Endothelial cell of umbilical vein (primary cell): ENCODE measurements around the gene CPZ. TPM values are rescaled to one million over a fixed set of nuclear protein-coding genes. Genes with fewer than 3 reads are reported as not detected.

Experiments used
- BruUV-seq: library from RNA; stranded (reverse); fragments of 400-500 nt; replicated peaks from 2 replicates; lab custom pipeline; 2021; lab: Mats Ljungman, UMichigan
- CTCF ChIA-PET: fragments of 300-600, 350-600 bp; sonication (Branson Sonifier 250); formaldehyde crosslinking; loops from one replicate; lab custom pipeline; 2021; ENCODE audit warnings: antibody characterized with exemption, inconsistent platforms; lab: Charles Lee
- POLR2A ChIA-PET: fragments of 300-600, 350-600 bp; sonication (Branson Sonifier 250); formaldehyde crosslinking; loops from one replicate; lab custom pipeline; 2021; ENCODE audit warnings: antibody characterized with exemption, inconsistent platforms; lab: Charles Lee
- DNase-seq: peaks from one replicate; pipeline ENCODE4 v3.0.0-alpha.2; 2011; ENCODE audit warnings: low read depth, low spot score
- FAIRE-seq: peaks from 2 replicates; lab custom pipeline; 2011; peaks lifted over from hg19 to GRCh38; lab: Jason Lieb, UNC
- H2AFZ ChIP-seq: 2 replicates; pipeline ENCODE4 v1.6.0; 2012; ENCODE audit warnings: low read depth, low read length, control low read depth, inconsistent platforms
- H3K27ac ChIP-seq: 2 replicates; pipeline ENCODE4 v1.5.1; 2011; ENCODE audit warnings: low read depth, mild to moderate bottlenecking, control low read depth, low read length, moderate library complexity; ENCODE audit not compliant: insufficient read depth
- H3K27me3 ChIP-seq, 2 experiments: 2 replicates each; pipeline versions ENCODE4 v1.6.0 to v1.6.1; 2011; ENCODE audit warnings: low read length in 2 of 2, mixed read lengths in 1 of 2; ENCODE audit not compliant: control insufficient read depth in 2 of 2, insufficient read depth in 2 of 2
- H3K36me3 ChIP-seq, 2 experiments: 2 replicates in 1 of 2; 3 replicates in 1 of 2; pipeline ENCODE4 v1.5.1; 2011; ENCODE audit warnings: low read length in 2 of 2, mild to moderate bottlenecking in 1 of 2, moderate library complexity in 1 of 2; ENCODE audit not compliant: control insufficient read depth in 2 of 2, insufficient read depth in 2 of 2; ENCODE audit errors: extremely low read depth in 1 of 2
- H3K4me1 ChIP-seq: 3 replicates; pipeline ENCODE4 v1.5.1; 2011; ENCODE audit warnings: mild to moderate bottlenecking, low read length; ENCODE audit not compliant: control insufficient read depth, insufficient read depth; ENCODE audit errors: extremely low read depth
- H3K4me2 ChIP-seq: 2 replicates; pipeline ENCODE4 v1.6.1; 2011; ENCODE audit warnings: low read length, control low read depth, mixed read lengths; ENCODE audit not compliant: insufficient read depth
- H3K4me3 ChIP-seq, 3 experiments: fragments of 200-600 bp in 1 of 3; sonication (generic), shearing (Covaris generic) in 1 of 3; replicated peaks in 1 of 3; 2 replicates each; pipeline ENCODE4 v1.5.1; 2011 to 2016; ENCODE audit warnings: control low read depth in 3 of 3, low read length in 3 of 3, mild to moderate bottlenecking in 2 of 3, inconsistent platforms in 1 of 3, low read depth in 1 of 3, moderate library complexity in 1 of 3; ENCODE audit not compliant: insufficient read depth in 1 of 3
- H3K79me2 ChIP-seq: 2 replicates; pipeline ENCODE4 v1.6.0; 2012; ENCODE audit warnings: low read length, inconsistent platforms; ENCODE audit not compliant: control insufficient read depth, insufficient read depth
- H3K9ac ChIP-seq: replicated peaks from 2 replicates; pipeline ENCODE3; 2011; ENCODE audit warnings: low read length, control low read depth; ENCODE audit not compliant: insufficient read depth; ENCODE audit errors: extremely low read depth
- H3K9me1 ChIP-seq: replicated peaks from 3 replicates; pipeline ENCODE4 v1.6.0; 2011; ENCODE audit warnings: mild to moderate bottlenecking, low read length; ENCODE audit not compliant: control insufficient read depth, insufficient read depth; ENCODE audit errors: extremely low read depth
- H3K9me3 ChIP-seq: replicated peaks from 2 replicates; pipeline ENCODE4 v1.5.1; 2012; ENCODE audit warnings: low read length, inconsistent platforms; ENCODE audit not compliant: control insufficient read depth, insufficient read depth
- H4K20me1 ChIP-seq: replicated peaks from 2 replicates; pipeline ENCODE3; 2011; ENCODE audit warnings: mild to moderate bottlenecking, low read length; ENCODE audit not compliant: control insufficient read depth, insufficient read depth; ENCODE audit errors: extremely low read depth
- CTCF ChIP-seq, 2 donors: IDR thresholded peaks; 1 replicate in 1 of 2; 2 replicates in 1 of 2; pipeline ENCODE4 v1.5.1; 2011; ENCODE audit warnings: low read length in 2 of 2, mild to moderate bottlenecking in 2 of 2, moderate library complexity in 2 of 2, control low read depth in 1 of 2, inconsistent platforms in 1 of 2, low read depth in 1 of 2; ENCODE audit not compliant: insufficient read depth in 1 of 2; ENCODE audit errors: extremely low read depth in 1 of 2
- EZH2 ChIP-seq: IDR thresholded peaks from 2 replicates; pipeline ENCODE4 v1.6.1; 2012; ENCODE audit warnings: borderline replicate concordance, low read depth, mild to moderate bottlenecking, moderate library complexity, low read length, inconsistent platforms; ENCODE audit not compliant: severe bottlenecking
- FOS ChIP-seq: IDR thresholded peaks from 2 replicates; pipeline ENCODE4 v1.6.1; 2011; ENCODE audit warnings: mild to moderate bottlenecking, low read length, moderate library complexity, borderline replicate concordance; ENCODE audit not compliant: insufficient read depth
- GATA2 ChIP-seq: IDR thresholded peaks from 2 replicates; pipeline ENCODE4 v1.7.0; 2011; ENCODE audit warnings: low read depth, mild to moderate bottlenecking, moderate library complexity, mixed read lengths, low read length; ENCODE audit not compliant: insufficient read length, insufficient read depth
- JUN ChIP-seq: IDR thresholded peaks from 2 replicates; pipeline ENCODE4 v1.6.1; 2011; ENCODE audit warnings: borderline replicate concordance, low read depth; ENCODE audit not compliant: insufficient read length, insufficient read depth
- MAX ChIP-seq: IDR thresholded peaks from 2 replicates; pipeline ENCODE4 v1.6.1; 2011; ENCODE audit not compliant: insufficient read depth, insufficient read length
- MYC ChIP-seq: IDR thresholded peaks from one replicate; pipeline ENCODE4 v1.6.1; 2011; ENCODE audit warnings: mild to moderate bottlenecking, low read depth, low read length
- POLR2A ChIP-seq: IDR thresholded peaks from 2 replicates; pipeline ENCODE4 v1.6.1; 2012; ENCODE audit warnings: low read depth, mild to moderate bottlenecking, control low read depth, low read length
- POLR2AphosphoS5 ChIP-seq: IDR thresholded peaks from 2 replicates; pipeline ENCODE4 v1.6.1; 2012; ENCODE audit warnings: low read depth, mild to moderate bottlenecking, control low read depth, low read length, moderate library complexity; ENCODE audit not compliant: insufficient read depth
- dilution Hi-C: fragments of 300-500 bp; cut with MboI; formaldehyde crosslinking; loops from one replicate; pipeline ENCODE4 v1.15.0; 2019; ENCODE audit warnings: low sequenced_read_pairs; ENCODE audit not compliant: extremely low pct_ligation_motif_present
- intact Hi-C: fragments of 100-400 bp; cut with micrococcal nuclease; formaldehyde crosslinking; loops from one replicate; pipeline ENCODE4 v1.10.0; 2022
- polyA plus RNA-seq, 4 experiments: library from polyadenylated mRNA; depleted of rRNA in 3 of 4; stranded (reverse) in 3 of 4; unstranded in 1 of 4; fragments of >200 nt; gene quantifications; 2 replicates each; pipeline versions ENCODE4 v1.2.1 to v1.2.3, GENCODE V29; 2011 to 2012; ENCODE audit warnings: missing spikeins in 1 of 4
- total RNA-seq: library from RNA; stranded (reverse); gene quantifications from 2 replicates; pipeline ENCODE4 v1.2.3, GENCODE V29; 2021

Gene CPZ
- total and polyA plus RNA-seq, 2 donors (not counting 3 experiments of a cell fraction or from before 2014, with no cell fraction given), result not detected

GRCh38 chr4:8598391-8599090 is 6.0 kb downstream of the CPZ start:
- no TSS peak for BruUV-seq
- H3K4me3 ChIP-seq, result no peak overlapping the region
- DNase-seq, result no peak
- H3K27me3 ChIP-seq, result peaks cover 6% of the 10 kb centered on the region in 2 experiments
- H3K27ac ChIP-seq, result no peak overlapping the region
- ChIA-PET CTCF (interaction anchor here (2.1 to 2.2 kb wide), 2 partner anchors 8 to 130 kb away, joined by 15 to 16 read pairs; no protein-coding TSS in a partner anchor), POLR2A (no interaction called here)
- intact Hi-C loops (loop anchor here (10.0 kb wide), 1 partner anchor 334 kb away; the partner anchor contains the start of gene HTRA3), dilution Hi-C loops (no loop called here)
- no peaks in the 10 kb centered on the region for H3K9me1 ChIP-seq
- TF ChIP-seq POLR2A (no peak), FOS (no peak), EZH2 (no peak)
- H3K36me3 ChIP-seq, result no peaks in the 10 kb centered on the region
- H3K4me1 ChIP-seq, result no peaks in the 10 kb centered on the region
- no peaks in the 10 kb centered on the region for H3K9me3 ChIP-seq
- no peaks in the 10 kb centered on the region for H3K79me2 ChIP-seq
- H3K4me2 ChIP-seq, result no peak overlapping the region
- H2AFZ ChIP-seq, result no peak overlapping the region
- no peak overlapping the region for H3K9ac ChIP-seq
- FAIRE-seq, result no peak
- H4K20me1 ChIP-seq, result no peaks in the 10 kb centered on the region

- BruUV-seq, result no TSS peak
- dilution Hi-C loops, result no loop called here
- CTCF ChIA-PET, result interaction anchor here (0.6 kb wide), 1 partner anchor 8 kb away, joined by 3 read pairs; no protein-coding TSS in a partner anchor
Observed at GRCh38 chr4:8599091-8599460, 6.5 kb downstream of the CPZ start.

More at GRCh38 chr4:8599091-8599460, 6.5 kb downstream of the CPZ start:
- FAIRE-seq, result no peak
- H3K9me3 ChIP-seq, result no peaks in the 10 kb centered on the region
- intact Hi-C loops, result loop anchor here (10.0 kb wide), 1 partner anchor 334 kb away; the partner anchor contains the start of gene HTRA3
- peaks cover under 1 to 1% of the 10 kb centered on the region in 2 experiments for H3K27me3 ChIP-seq
- no peak for TF ChIP-seq MYC
- TF ChIP-seq FOS, result no peak
- TF ChIP-seq JUN, result no peak
- TF ChIP-seq CTCF (IDR thresholded peaks at IDR 0.05; ENCODE audit: extremely low read depth in 1 of 2, insufficient read depth in 1 of 2, low read depth in 1 of 2, low read length in 2 of 2), result no peak
- TF ChIP-seq POLR2A, result no peak
- TF ChIP-seq GATA2, result no peak
- no peak for TF ChIP-seq POLR2AphosphoS5
- TF ChIP-seq EZH2, result no peak
- TF ChIP-seq MAX, result no peak
- no peaks in the 10 kb centered on the region for H4K20me1 ChIP-seq
- no peak overlapping the region for H3K27ac ChIP-seq
- H3K9me1 ChIP-seq, result no peaks in the 10 kb centered on the region
- H3K79me2 ChIP-seq, result no peaks in the 10 kb centered on the region
- H3K36me3 ChIP-seq, result no peaks in the 10 kb centered on the region
- no peak overlapping the region for H3K9ac ChIP-seq
- no peak overlapping the region for H2AFZ ChIP-seq
- POLR2A ChIA-PET, result no interaction called here
- no peak overlapping the region for H3K4me3 ChIP-seq
- no peaks in the 10 kb centered on the region for H3K4me1 ChIP-seq
- H3K4me2 ChIP-seq, result no peak overlapping the region
- no peak for DNase-seq
